WTC11 (cell line): Measurements from ENCODE around the gene R3HDML. TPM values are rescaled to one million over a fixed set of nuclear protein-coding genes. Genes with fewer than 3 reads are reported as not detected.

Experiments
- ATAC-seq: fragments of 200-7000 bp; cut with Tn5 transposase; 2 replicates; pipeline ENCODE4 v1.10.0; 2021; ENCODE audit warnings: mild to moderate bottlenecking, moderate library complexity
- CTCF ChIA-PET: fragments of 300-600 bp; sonication (Branson Sonifier 250); formaldehyde crosslinking; loops from one replicate; lab custom pipeline; 2021; ENCODE audit warnings: antibody characterized with exemption; lab: Charles Lee
- POLR2A ChIA-PET: fragments of 350-600 bp; sonication (Branson Sonifier 250); formaldehyde crosslinking; loops from one replicate; lab custom pipeline; 2021; ENCODE audit warnings: antibody characterized with exemption; lab: Charles Lee
- DNase-seq: peaks from one replicate; pipeline ENCODE4 v3.0.0; 2021; ENCODE audit warnings: low spot score
- H3K27ac Mint-ChIP-seq: 2 replicates; pipeline ENCODE4 v1.8.0; 2021; ENCODE audit warnings: mixed read lengths
- H3K27me3 Mint-ChIP-seq: 2 replicates; pipeline ENCODE4 v1.8.0; 2021; ENCODE audit warnings: low read depth, mild to moderate bottlenecking, moderate library complexity, mixed read lengths
- H3K36me3 Mint-ChIP-seq: 2 replicates; pipeline ENCODE4 v1.8.0; 2021; ENCODE audit warnings: mixed read lengths
- H3K4me1 Mint-ChIP-seq: 2 replicates; pipeline ENCODE4 v1.8.0; 2022; ENCODE audit warnings: mixed read lengths
- H3K4me3 Mint-ChIP-seq: 2 replicates; pipeline ENCODE4 v1.8.0; 2021; ENCODE audit warnings: mild to moderate bottlenecking, moderate library complexity, mixed read lengths
- H3K9me3 Mint-ChIP-seq: 2 replicates; pipeline ENCODE4 v1.8.0; 2021; ENCODE audit warnings: mixed read lengths
- AR ChIP-seq: fragments of 250-450 bp; sonication (Bioruptor Pico); IDR thresholded peaks from 2 replicates; pipeline ENCODE4 v1.9.0; 2021; ENCODE audit warnings: mild to moderate bottlenecking
- CBFB ChIP-seq: sonication (generic); formaldehyde crosslinking; IDR thresholded peaks from 2 replicates; pipeline ENCODE4 v1.8.1; 2022; ENCODE audit warnings: mild to moderate bottlenecking, low read depth, missing genetic modification reagents
- CREB1 ChIP-seq: sonication (generic); formaldehyde crosslinking; IDR thresholded peaks from 2 replicates; pipeline ENCODE4 v1.8.0; 2023; ENCODE audit warnings: mild to moderate bottlenecking, missing genetic modification reagents
- CTCF ChIP-seq: fragments of 200-600 bp; IDR thresholded peaks from 2 replicates; pipeline ENCODE4 v1.8.0; 2022; ENCODE audit warnings: antibody characterized with exemption
- FOXJ3 ChIP-seq: sonication (generic); formaldehyde crosslinking; IDR thresholded peaks from 2 replicates; pipeline ENCODE4 v1.9.0; 2021; ENCODE audit warnings: missing genetic modification reagents, mild to moderate bottlenecking, borderline replicate concordance
- KAT7 ChIP-seq: sonication (generic); formaldehyde crosslinking; IDR thresholded peaks from 2 replicates; pipeline ENCODE4 v1.8.1; 2023; ENCODE audit warnings: missing genetic modification reagents, mild to moderate bottlenecking, borderline replicate concordance
- MAX ChIP-seq: sonication (generic); formaldehyde crosslinking; IDR thresholded peaks from 2 replicates; pipeline ENCODE4 v1.8.0; 2022; ENCODE audit warnings: mild to moderate bottlenecking, missing genetic modification reagents
- NFYB ChIP-seq: sonication (generic); formaldehyde crosslinking; conservative IDR thresholded peaks from 2 replicates; pipeline ENCODE4 v1.8.0; 2022; ENCODE audit warnings: low read depth, missing genetic modification reagents
- NR2C2 ChIP-seq: sonication (generic); formaldehyde crosslinking; IDR thresholded peaks from 2 replicates; pipeline ENCODE4 v1.8.0; 2022; ENCODE audit warnings: mild to moderate bottlenecking, missing genetic modification reagents
- NR3C1 ChIP-seq: sonication (generic); formaldehyde crosslinking; conservative IDR thresholded peaks from 2 replicates; pipeline ENCODE4 v1.8.1; 2023; ENCODE audit warnings: low read depth, mild to moderate bottlenecking, missing genetic modification reagents
- SMAD3 ChIP-seq: sonication (generic); formaldehyde crosslinking; IDR thresholded peaks from 2 replicates; pipeline ENCODE4 v1.8.0; 2022; ENCODE audit warnings: missing genetic modification reagents, mild to moderate bottlenecking, borderline replicate concordance
- SP1 ChIP-seq: sonication (generic); formaldehyde crosslinking; conservative IDR thresholded peaks from 2 replicates; pipeline ENCODE4 v1.8.1; 2022; ENCODE audit warnings: missing genetic modification reagents
- TEAD1 ChIP-seq: sonication (generic); formaldehyde crosslinking; IDR thresholded peaks from 2 replicates; pipeline ENCODE4 v1.8.0; 2022; ENCODE audit warnings: mild to moderate bottlenecking, missing genetic modification reagents
- TP53 ChIP-seq: sonication (generic); formaldehyde crosslinking; IDR thresholded peaks from 2 replicates; pipeline ENCODE4 v1.8.1; 2023; ENCODE audit warnings: mild to moderate bottlenecking, missing genetic modification reagents
- ZBTB21 ChIP-seq: sonication (generic); formaldehyde crosslinking; IDR thresholded peaks from 2 replicates; pipeline ENCODE4 v1.8.1; 2023; ENCODE audit warnings: mild to moderate bottlenecking, missing genetic modification reagents, borderline replicate concordance
- ZNF317 ChIP-seq: sonication (generic); formaldehyde crosslinking; IDR thresholded peaks from 2 replicates; pipeline ENCODE4 v1.8.1; 2023; ENCODE audit warnings: low read depth, mild to moderate bottlenecking, moderate library complexity, missing genetic modification reagents, borderline replicate concordance
- ZNF423 ChIP-seq: fragments of 250-450 bp; sonication (Bioruptor Pico); IDR thresholded peaks from 2 replicates; pipeline ENCODE4 v2.1.2; 2022; ENCODE audit warnings: mild to moderate bottlenecking, moderate library complexity
- ZNF512 ChIP-seq: sonication (generic); formaldehyde crosslinking; IDR thresholded peaks from 2 replicates; pipeline ENCODE4 v1.8.1; 2022; ENCODE audit warnings: missing genetic modification reagents, borderline replicate concordance
- total RNA-seq: library from RNA; stranded (reverse); gene quantifications from 3 replicates; pipeline ENCODE4 v1.2.3, GENCODE V29; 2021
- TF ChIP-seq, protein P1 (sequence below): sonication (generic); formaldehyde crosslinking; IDR thresholded peaks from 2 replicates; pipeline ENCODE4 v1.8.0; 2023; ENCODE audit warnings: missing genetic modification reagents
- TF ChIP-seq, protein P2 (sequence below): sonication (generic); formaldehyde crosslinking; conservative IDR thresholded peaks from 2 replicates; pipeline ENCODE4 v1.8.1; 2022; ENCODE audit warnings: mild to moderate bottlenecking, missing genetic modification reagents
- TF ChIP-seq, protein P3 (sequence below): sonication (generic); formaldehyde crosslinking; IDR thresholded peaks from 2 replicates; pipeline ENCODE4 v1.8.1; 2023; ENCODE audit warnings: mild to moderate bottlenecking, moderate library complexity, missing genetic modification reagents
- TF ChIP-seq, protein P4 (sequence below): sonication (generic); formaldehyde crosslinking; IDR thresholded peaks from 2 replicates; pipeline ENCODE4 v1.8.0; 2023; ENCODE audit warnings: missing genetic modification reagents, mild to moderate bottlenecking, borderline replicate concordance

The R3HDML gene
- total RNA-seq, 1 experiment from 2014 or later: not detected

DNA sequence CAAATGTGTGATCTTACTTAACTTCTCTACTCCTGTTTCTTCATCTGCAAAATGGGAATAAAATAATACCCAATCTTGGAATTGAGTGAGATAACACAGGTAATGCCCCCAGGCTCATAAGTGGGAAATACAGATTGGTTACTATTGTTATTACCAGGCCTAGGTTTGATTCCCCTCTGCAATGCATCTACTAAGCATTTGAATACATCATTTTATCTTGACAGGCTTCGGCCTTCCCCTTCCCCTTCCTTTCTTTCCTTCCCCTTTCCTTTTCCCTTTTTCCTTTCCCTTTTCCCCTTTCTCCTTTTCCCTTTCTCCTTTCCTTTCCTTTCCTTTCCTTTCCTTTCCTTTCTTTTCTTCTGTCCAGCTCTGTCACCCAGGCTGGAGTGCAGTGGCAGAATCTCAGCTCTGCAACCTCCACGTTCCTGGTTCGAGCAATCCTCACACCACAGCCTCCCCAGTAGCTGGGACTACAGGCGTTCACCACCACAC, 11.4 kb downstream of the R3HDML start:
- Mint-ChIP-seq H3K4me1 (0 out of 2 replicates have a peak, but pooled peaks cover 4% of the 10 kb centered on the region), H3K9me3 (no peaks in the 10 kb centered on the region), H3K36me3 (no peaks in the 10 kb centered on the region), H3K27ac (no peak overlapping the region), H3K4me3 (no peak overlapping the region), H3K27me3 (no peaks in the 10 kb centered on the region)
- ChIA-PET CTCF (interaction anchor here (0.8 kb wide), 1 partner anchor 131 kb away, joined by 3 read pairs; no protein-coding TSS in a partner anchor), POLR2A (no interaction called here)
- DNase-seq (no peak), ATAC-seq (no peak)
- no peak for TF ChIP-seq SP1 (CRISPR knock-in tag)
- TF ChIP-seq ZBTB21 (CRISPR knock-in tag): no peak
- no peak for TF ChIP-seq FOXJ3 (CRISPR knock-in tag)
- no peak for TF ChIP-seq ZNF317
- TF ChIP-seq ZNF512 (CRISPR knock-in tag): no peak
- TF ChIP-seq, protein P1, sequence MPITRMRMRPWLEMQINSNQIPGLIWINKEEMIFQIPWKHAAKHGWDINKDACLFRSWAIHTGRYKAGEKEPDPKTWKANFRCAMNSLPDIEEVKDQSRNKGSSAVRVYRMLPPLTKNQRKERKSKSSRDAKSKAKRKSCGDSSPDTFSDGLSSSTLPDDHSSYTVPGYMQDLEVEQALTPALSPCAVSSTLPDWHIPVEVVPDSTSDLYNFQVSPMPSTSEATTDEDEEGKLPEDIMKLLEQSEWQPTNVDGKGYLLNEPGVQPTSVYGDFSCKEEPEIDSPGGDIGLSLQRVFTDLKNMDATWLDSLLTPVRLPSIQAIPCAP (CRISPR knock-in tag): no peak
- no peak for TF ChIP-seq AR
- no peak for TF ChIP-seq CREB1 (CRISPR knock-in tag)
- TF ChIP-seq, protein P2, sequence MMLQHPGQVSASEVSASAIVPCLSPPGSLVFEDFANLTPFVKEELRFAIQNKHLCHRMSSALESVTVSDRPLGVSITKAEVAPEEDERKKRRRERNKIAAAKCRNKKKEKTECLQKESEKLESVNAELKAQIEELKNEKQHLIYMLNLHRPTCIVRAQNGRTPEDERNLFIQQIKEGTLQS (CRISPR knock-in tag): no peak
- TF ChIP-seq, protein P3, sequence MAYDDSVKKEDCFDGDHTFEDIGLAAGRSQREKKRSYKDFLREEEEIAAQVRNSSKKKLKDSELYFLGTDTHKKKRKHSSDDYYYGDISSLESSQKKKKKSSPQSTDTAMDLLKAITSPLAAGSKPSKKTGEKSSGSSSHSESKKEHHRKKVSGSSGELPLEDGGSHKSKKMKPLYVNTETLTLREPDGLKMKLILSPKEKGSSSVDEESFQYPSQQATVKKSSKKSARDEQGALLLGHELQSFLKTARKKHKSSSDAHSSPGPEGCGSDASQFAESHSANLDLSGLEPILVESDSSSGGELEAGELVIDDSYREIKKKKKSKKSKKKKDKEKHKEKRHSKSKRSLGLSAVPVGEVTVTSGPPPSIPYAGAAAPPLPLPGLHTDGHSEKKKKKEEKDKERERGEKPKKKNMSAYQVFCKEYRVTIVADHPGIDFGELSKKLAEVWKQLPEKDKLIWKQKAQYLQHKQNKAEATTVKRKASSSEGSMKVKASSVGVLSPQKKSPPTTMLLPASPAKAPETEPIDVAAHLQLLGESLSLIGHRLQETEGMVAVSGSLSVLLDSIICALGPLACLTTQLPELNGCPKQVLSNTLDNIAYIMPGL (CRISPR knock-in tag): no peak
- TF ChIP-seq SMAD3 (CRISPR knock-in tag): no peak

GRCh38 chr20:44349349-44349748, 12.5 kb downstream of the R3HDML start:
- H3K27ac Mint-ChIP-seq: no peak overlapping the region
- ChIA-PET POLR2A (no interaction called here), CTCF (no interaction called here)
- ATAC-seq (no peak), DNase-seq (no peak)
- H3K36me3 Mint-ChIP-seq: no peaks in the 10 kb centered on the region
- no peaks in the 10 kb centered on the region for H3K9me3 Mint-ChIP-seq
- no peaks in the 10 kb centered on the region for H3K27me3 Mint-ChIP-seq
- H3K4me1 Mint-ChIP-seq: 0 out of 2 replicates have a peak, but pooled peaks cover 4% of the 10 kb centered on the region
- no peak overlapping the region for H3K4me3 Mint-ChIP-seq
- TF ChIP-seq ZNF423: no peak
- TF ChIP-seq SP1 (CRISPR knock-in tag): no peak
- no peak for TF ChIP-seq CBFB (CRISPR knock-in tag)
- TF ChIP-seq, protein P4, sequence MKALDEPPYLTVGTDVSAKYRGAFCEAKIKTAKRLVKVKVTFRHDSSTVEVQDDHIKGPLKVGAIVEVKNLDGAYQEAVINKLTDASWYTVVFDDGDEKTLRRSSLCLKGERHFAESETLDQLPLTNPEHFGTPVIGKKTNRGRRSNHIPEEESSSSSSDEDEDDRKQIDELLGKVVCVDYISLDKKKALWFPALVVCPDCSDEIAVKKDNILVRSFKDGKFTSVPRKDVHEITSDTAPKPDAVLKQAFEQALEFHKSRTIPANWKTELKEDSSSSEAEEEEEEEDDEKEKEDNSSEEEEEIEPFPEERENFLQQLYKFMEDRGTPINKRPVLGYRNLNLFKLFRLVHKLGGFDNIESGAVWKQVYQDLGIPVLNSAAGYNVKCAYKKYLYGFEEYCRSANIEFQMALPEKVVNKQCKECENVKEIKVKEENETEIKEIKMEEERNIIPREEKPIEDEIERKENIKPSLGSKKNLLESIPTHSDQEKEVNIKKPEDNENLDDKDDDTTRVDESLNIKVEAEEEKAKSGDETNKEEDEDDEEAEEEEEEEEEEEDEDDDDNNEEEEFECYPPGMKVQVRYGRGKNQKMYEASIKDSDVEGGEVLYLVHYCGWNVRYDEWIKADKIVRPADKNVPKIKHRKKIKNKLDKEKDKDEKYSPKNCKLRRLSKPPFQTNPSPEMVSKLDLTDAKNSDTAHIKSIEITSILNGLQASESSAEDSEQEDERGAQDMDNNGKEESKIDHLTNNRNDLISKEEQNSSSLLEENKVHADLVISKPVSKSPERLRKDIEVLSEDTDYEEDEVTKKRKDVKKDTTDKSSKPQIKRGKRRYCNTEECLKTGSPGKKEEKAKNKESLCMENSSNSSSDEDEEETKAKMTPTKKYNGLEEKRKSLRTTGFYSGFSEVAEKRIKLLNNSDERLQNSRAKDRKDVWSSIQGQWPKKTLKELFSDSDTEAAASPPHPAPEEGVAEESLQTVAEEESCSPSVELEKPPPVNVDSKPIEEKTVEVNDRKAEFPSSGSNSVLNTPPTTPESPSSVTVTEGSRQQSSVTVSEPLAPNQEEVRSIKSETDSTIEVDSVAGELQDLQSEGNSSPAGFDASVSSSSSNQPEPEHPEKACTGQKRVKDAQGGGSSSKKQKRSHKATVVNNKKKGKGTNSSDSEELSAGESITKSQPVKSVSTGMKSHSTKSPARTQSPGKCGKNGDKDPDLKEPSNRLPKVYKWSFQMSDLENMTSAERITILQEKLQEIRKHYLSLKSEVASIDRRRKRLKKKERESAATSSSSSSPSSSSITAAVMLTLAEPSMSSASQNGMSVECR (CRISPR knock-in tag): no peak
- no peak for TF ChIP-seq CTCF
- no peak for TF ChIP-seq TP53 (CRISPR knock-in tag)
- TF ChIP-seq NR2C2 (CRISPR knock-in tag): no peak
- no peak for TF ChIP-seq NR3C1 (CRISPR knock-in tag)
- TF ChIP-seq TEAD1: no peak
- no peak for TF ChIP-seq NFYB (CRISPR knock-in tag)
- no peak for TF ChIP-seq KAT7
- TF ChIP-seq MAX: no peak
